ENCODE results near the gene OR52K1. TPM values are rescaled to one million over a fixed set of nuclear protein-coding genes. Genes with fewer than 3 reads are reported as not detected.

OR52K1 gene
- total and polyA plus RNA-seq, 2 experiments from 2014 or later, result not detected

DNA sequence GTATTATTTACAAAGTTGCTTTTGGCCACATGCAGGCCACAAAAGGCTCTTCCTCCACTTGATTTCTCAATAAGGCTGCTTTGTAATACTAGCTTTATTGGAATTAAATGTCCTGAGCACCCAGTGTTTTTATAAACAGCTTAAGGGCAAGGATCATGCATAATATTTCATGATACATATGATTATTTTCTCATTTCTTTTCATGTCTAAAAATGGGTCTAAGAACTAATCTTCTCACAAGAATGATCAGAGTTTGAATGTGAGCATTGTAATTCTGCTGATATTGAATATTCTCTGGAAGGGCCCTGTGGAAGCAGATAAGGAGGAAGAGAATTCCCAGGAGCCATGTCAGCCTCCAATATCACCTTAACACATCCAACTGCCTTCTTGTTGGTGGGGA lies 33.5 kb upstream of the OR52K1 start, which contains the start of gene OR52K2:
OR52K2 (plus strand) TSS at position 301 of the 400 bp plus-strand sequence; CDS start at position 346, 45 bp downstream.
- no peak within 1 kb of the TSS for H3K4me3 ChIP-seq
- no peaks in the 10 kb centered on the region for H3K4me1 ChIP-seq (ENCODE audit: low read depth)
- no peaks in the 10 kb centered on the region for H3K36me3 ChIP-seq
- no peak for DNase-seq (ENCODE audit: low read depth in 1 of 2, low spot score in 1 of 2)
- TF ChIP-seq CTCF (IDR thresholded peaks at IDR 0.05; ENCODE audit: low read depth, low read length), result no peak
- H3K27me3 ChIP-seq, result no peaks in the 10 kb centered on the region
- H3K27ac ChIP-seq, result no peak within 1 kb of the TSS
- no peaks in the 10 kb centered on the region for H3K9me3 ChIP-seq (ENCODE audit: low read depth)

DNA sequence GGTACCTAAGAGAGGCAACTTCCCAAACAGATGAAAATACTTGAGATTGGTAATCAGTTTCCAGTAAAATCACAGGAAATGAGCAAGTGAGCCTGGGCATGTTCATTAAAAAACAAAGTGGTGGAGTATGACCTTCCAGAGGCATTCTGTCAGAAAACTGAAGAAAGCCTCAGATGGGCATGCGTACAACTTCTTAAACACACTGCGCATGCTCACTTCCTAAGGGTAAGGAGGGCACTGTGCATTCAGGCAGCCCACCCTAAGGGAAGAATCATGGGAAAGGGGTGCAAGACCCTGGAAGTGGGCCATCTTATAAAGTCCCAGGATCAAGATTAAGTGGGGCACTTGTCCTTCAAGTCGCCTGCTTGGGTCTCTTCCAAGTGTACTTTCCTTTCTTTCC lies 29.3 kb upstream of the OR52K1 start:
- Histone ChIP-seq H3K36me3 (no peaks in the 10 kb centered on the region), H3K4me3 (no peak overlapping the region), H3K9me3 (ENCODE audit: low read depth) (no peaks in the 10 kb centered on the region), H3K27me3 (no peaks in the 10 kb centered on the region), H3K27ac (no peak overlapping the region), H3K4me1 (ENCODE audit: low read depth) (no peaks in the 10 kb centered on the region)
- TF ChIP-seq CTCF (IDR thresholded peaks at IDR 0.05; ENCODE audit: low read depth, low read length), result no peak
- no peak for DNase-seq (ENCODE audit: low read depth in 1 of 2, low spot score in 1 of 2)

DNA sequence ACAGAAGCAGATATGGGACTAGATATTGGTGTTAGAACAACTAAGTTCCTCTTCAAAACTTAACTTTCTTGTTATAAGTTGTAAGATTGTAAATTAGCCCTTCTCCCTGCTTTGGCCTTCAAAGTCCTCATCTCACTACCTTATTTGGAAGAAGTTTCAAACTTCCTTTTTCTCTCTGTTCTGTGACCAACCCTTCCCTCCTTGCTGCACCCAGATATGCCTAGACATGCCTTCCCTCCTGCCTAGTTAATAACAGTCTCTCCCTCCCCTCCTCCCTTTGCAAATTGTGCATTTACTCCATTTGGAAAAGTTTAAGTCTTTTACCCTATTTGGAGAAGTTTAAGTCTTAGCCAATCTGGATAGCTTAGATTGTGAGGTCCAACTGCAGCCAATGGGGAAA lies 28.4 kb upstream of the OR52K1 start:
- Histone ChIP-seq H3K36me3 (no peaks in the 10 kb centered on the region), H3K4me3 (no peak overlapping the region), H3K27ac (no peak overlapping the region), H3K4me1 (ENCODE audit: low read depth) (no peaks in the 10 kb centered on the region), H3K9me3 (ENCODE audit: low read depth) (no peaks in the 10 kb centered on the region), H3K27me3 (no peaks in the 10 kb centered on the region)
- no peak for DNase-seq (ENCODE audit: low read depth in 1 of 2, low spot score in 1 of 2)
- no peak for TF ChIP-seq CTCF (IDR thresholded peaks at IDR 0.05; ENCODE audit: low read depth, low read length)

DNA sequence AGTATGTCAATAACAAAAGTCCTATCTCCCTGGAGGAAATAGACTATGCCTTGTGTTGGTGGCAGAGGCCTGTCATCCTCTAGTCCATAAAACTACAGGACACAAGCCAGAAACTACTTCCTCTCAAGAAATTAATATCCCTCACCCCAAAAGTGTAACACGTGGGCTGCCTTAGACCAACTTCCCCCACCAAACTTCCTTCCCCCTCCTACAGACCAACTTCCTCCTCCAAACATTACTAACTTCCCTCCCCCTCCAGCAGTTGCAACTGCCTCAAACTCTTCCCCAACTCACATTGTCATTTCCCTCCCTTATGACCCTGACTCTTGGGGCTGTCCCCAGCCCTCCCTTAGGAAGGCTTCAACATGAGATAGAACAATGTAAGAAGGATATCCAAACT lies 27.0 kb upstream of the OR52K1 start:
- H3K4me1 ChIP-seq (ENCODE audit: low read depth), result no peaks in the 10 kb centered on the region
- H3K4me3 ChIP-seq, result no peak overlapping the region
- no peaks in the 10 kb centered on the region for H3K36me3 ChIP-seq
- no peak overlapping the region for H3K27ac ChIP-seq
- DNase-seq (ENCODE audit: low read depth in 1 of 2, low spot score in 1 of 2), result no peak
- no peaks in the 10 kb centered on the region for H3K27me3 ChIP-seq
- H3K9me3 ChIP-seq (ENCODE audit: low read depth), result no peaks in the 10 kb centered on the region
- TF ChIP-seq CTCF (IDR thresholded peaks at IDR 0.05; ENCODE audit: low read depth, low read length), result no peak

GRCh38 chr11:4459500-4459899 lies 22.9 kb upstream of the OR52K1 start:
- H3K4me3 ChIP-seq, result no peak overlapping the region
- H3K27ac ChIP-seq, result no peak overlapping the region
- no peak for DNase-seq (ENCODE audit: low read depth in 1 of 2, low spot score in 1 of 2)
- no peaks in the 10 kb centered on the region for H3K9me3 ChIP-seq (ENCODE audit: low read depth)
- no peaks in the 10 kb centered on the region for H3K27me3 ChIP-seq
- H3K36me3 ChIP-seq, result no peaks in the 10 kb centered on the region
- no peak for TF ChIP-seq CTCF (IDR thresholded peaks at IDR 0.05; ENCODE audit: low read depth, low read length)
- H3K4me1 ChIP-seq (ENCODE audit: low read depth), result no peaks in the 10 kb centered on the region

DNA sequence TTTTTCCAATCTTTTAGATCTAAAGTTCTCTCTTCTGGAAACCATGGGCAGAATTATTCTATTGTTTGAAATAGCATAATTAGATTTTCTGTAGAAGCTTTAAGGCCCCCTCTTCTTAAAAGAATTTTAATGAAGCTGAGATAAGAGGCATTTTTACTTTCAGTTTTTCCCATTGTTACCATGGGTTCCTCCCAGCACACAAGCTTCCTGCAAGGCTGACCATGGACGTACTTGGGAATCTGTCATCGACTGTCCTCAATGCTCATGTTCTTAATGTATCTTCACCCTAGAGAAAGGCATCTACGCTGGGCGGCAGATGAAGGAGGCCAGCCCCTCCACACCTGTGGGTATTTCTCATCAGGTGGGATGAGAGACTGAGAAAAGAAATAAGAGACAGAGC lies 22.3 kb upstream of the OR52K1 start:
- DNase-seq (ENCODE audit: low read depth in 1 of 2, low spot score in 1 of 2), result no peak
- no peak for TF ChIP-seq CTCF (IDR thresholded peaks at IDR 0.05; ENCODE audit: low read depth, low read length)
- H3K27me3 ChIP-seq, result no peaks in the 10 kb centered on the region

More for the DNA sequence above, 22.3 kb upstream of the OR52K1 start:
- H3K27ac ChIP-seq, result no peak overlapping the region
- no peaks in the 10 kb centered on the region for H3K4me1 ChIP-seq (ENCODE audit: low read depth)
- no peaks in the 10 kb centered on the region for H3K9me3 ChIP-seq (ENCODE audit: low read depth)
- H3K36me3 ChIP-seq, result no peaks in the 10 kb centered on the region
- no peak overlapping the region for H3K4me3 ChIP-seq

Data from cardiac muscle cell (in vitro differentiated cells and primary cell).